ENCODE results near the gene ZC3H18.

Gene ZC3H18

DNA sequence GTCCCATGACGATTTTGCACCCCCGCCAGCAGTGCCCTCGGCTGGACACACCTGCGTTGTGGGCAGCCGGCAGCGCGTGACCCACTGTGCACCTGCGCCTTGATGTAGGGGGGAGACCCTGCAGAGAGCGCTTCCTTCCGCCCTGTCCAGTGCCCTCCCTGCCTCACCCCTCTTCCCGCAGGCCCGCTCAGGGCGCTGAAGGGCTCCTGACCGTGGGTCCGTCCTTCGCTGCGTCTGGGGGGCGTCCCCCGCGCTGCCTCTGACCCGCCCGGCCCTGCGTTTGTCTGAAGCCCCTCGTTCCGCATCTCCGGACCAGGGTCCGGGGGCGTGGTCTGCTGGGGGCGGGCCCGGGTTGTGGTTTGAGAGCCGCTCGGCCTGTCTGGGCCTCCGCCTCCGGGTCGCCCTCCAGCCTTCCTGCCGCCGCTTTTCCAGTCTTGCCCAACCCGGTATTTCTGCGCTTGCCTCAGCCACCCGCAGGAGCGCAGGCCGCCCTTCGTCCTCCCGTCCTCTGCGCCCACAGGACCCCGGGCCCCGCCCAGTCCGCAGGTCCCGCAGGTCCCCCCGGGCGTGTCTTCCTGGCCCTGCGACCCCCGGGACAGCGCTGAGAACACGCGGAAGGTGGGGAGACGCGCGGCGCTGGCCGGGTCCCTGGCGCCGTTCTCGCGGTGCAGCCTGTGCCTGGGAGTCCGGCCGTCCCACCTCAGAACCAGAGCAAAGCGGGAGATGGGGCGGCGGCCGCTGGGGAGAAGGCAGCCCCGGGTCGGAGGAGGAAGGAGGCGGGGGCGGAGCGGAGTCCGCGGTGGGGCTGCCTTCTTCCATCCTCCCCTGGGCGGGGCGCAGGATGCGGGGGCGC is 64.2 kb downstream of the ZC3H18 start:
- H3K4me3 ChIP-seq (replicated peaks; ENCODE audit: low read depth, low read length), result peak overlapping the region; percentile 46
- TF ChIP-seq, protein P1, sequence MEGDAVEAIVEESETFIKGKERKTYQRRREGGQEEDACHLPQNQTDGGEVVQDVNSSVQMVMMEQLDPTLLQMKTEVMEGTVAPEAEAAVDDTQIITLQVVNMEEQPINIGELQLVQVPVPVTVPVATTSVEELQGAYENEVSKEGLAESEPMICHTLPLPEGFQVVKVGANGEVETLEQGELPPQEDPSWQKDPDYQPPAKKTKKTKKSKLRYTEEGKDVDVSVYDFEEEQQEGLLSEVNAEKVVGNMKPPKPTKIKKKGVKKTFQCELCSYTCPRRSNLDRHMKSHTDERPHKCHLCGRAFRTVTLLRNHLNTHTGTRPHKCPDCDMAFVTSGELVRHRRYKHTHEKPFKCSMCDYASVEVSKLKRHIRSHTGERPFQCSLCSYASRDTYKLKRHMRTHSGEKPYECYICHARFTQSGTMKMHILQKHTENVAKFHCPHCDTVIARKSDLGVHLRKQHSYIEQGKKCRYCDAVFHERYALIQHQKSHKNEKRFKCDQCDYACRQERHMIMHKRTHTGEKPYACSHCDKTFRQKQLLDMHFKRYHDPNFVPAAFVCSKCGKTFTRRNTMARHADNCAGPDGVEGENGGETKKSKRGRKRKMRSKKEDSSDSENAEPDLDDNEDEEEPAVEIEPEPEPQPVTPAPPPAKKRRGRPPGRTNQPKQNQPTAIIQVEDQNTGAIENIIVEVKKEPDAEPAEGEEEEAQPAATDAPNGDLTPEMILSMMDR (IDR thresholded peaks at IDR 0.05; ENCODE audit: low read length, missing control alignments), result no peak
- DNase-seq (ENCODE audit: low read depth), result peak; percentile 46

DNA sequence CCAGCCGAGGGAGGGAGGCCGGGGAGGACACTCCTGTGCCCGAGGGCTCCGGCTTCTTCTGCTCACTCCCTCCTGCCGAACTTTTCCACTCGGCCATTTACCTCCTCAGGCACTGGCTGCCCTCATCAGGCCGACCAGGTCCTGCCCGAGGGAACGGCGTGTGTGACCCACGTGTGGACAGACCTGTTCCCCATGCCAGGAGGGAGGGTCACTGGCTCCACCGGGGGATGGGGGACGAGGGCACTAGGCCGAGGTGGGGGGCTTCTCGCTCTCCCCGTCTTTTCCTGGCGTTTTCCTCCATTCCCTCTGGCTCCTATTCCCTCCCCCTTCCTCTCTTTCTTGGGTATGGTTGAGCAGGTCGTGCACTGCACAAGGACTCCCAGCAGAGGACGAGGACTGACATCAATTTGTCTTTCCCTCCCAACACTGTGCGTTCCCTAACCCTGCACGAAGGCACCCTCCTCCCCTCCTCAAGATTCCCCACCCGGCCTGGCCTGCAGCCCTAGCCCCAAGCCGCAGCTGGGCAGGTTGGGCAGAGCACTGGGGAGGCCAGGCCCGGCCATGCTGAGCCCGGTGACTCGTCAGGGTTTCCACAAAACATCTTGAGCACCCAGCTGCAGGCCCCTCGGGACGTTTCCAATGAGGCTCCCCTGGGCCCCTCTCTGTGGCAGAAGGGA is 64.9 kb downstream of the ZC3H18 start:
- DNase-seq (ENCODE audit: low read depth), result no peak
- H3K4me3 ChIP-seq (replicated peaks; ENCODE audit: low read depth, low read length), result peak overlapping the region; percentile 46
- TF ChIP-seq, protein P1 (IDR thresholded peaks at IDR 0.05; ENCODE audit: low read length, missing control alignments), result no peak

DNA sequence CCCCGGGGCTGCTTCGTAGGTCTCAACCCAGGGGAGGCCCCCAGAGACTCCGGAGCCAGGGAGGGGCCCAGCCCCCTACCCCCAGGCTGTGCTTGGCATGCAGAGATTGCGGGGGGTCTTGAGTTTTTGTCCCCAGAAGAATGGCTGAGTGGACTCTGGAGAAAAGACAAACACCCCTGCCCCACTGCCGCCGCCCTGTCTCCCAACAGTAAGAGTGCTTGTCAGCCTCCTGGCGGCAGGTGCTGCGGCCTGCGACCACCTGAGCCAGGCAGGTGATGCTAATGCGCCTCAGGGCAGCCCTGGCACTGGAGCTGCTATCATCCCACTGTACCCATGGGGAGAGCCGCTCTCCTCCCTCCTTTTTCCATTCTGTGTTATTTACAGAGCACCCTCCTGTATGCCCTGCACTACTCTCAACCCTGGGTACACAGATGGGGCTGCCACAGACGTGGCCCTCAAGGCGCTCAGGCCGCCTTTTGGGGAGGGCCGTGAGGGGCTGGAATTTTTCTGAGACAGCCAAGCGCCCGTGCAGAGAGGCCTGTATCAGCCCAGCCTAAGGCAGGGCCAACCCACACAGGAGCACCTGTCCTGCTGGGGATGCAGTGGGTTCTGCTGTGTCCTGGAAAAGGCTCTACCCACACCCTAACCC is 65.6 kb downstream of the ZC3H18 start:
- no peak overlapping the region for H3K4me3 ChIP-seq (replicated peaks; ENCODE audit: low read depth, low read length)
- DNase-seq (ENCODE audit: low read depth), result no peak
- TF ChIP-seq, protein P1 (IDR thresholded peaks at IDR 0.05; ENCODE audit: low read length, missing control alignments), result no peak

DNA sequence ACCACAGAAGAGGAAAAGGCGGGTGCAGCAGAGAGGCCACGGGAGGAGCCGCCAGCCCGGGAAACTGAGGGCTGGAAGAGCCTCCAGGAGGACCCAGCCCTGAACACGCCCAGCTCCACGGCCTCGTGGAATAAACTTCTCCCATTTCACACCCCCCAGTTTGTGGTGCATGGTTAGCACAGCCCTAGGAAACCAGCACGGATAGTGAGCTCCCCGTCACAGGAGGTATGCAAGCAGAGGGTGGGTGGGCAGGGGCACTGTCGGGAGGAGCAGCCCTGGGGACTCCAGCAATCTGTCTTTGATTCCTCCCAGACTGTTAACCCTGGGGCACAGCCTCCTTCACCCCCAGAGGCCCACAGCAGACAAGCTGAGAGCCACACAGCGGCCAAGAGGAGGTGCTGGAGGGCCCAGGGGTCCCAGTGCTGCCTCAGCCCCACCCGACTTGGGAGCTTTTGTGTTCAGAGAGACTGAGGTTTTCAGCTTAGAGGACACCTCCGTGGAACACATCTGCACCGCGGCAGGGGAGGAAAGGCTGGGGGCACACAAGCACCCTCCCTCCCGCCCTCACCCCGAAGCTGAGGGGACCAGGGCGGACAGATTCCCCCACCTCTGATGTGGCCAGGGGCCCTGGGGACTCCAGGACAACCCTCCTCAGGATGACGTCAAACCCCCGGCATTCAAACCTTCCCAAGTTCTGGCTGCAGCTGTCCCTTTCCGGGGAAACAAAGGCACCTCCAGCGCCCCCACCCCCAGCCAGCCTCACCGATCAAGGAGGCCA is 66.5 kb downstream of the ZC3H18 start:
- no peak for DNase-seq (ENCODE audit: low read depth)
- no peak overlapping the region for H3K4me3 ChIP-seq (replicated peaks; ENCODE audit: low read depth, low read length)
- TF ChIP-seq, protein P1 (IDR thresholded peaks at IDR 0.05; ENCODE audit: low read length, missing control alignments), result no peak

DNA sequence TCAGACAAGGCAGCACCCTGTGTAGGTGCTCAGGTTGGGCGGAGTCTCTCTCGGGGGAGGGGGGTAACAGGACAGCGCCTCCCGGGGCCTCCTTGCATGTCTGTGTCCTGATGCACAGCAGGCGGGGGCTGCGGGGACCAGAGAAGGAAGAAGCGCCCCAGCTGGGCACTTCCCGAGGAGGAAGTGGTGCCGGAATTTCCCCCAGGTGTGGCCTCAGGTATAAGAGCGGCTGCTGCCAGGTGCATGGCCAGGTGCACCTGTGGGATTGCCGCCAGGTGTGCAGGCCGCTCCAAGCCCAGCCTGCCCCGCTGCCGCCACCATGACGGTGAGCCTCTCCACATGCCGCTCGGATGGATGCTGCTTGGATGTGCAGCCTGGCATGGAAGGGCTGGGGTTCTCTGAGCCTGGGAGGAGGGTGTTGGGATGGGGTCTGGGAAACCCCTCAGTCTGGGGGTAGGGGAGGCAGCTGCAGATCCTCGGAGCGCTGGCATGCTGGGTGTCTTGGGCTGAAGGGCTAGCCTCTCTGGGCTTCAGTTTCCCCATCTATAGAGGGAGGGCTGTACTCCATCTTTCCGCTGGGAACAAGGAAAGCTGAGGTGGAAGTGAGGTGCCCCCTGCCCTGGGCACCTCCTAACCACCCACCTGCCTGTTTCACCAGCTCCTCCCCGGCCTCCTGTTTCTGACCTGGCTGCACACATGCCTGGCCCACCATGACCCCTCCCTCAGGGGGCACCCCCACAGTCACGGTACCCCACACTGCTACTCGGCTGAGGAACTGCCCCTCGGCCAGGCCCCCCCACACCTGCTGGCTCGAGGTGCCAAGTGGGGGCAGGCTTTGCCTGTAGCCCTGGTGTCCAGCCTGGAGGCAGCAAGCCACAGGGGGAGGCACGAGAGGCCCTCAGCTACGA is 68.4 kb downstream of the ZC3H18 start, which contains the start of gene IL17C:
Gene IL17C (plus strand): TSS at position 250 of the 908 bp plus-strand sequence. CDS start 70 bp downstream, at position 320.
- TF ChIP-seq, protein P1 (IDR thresholded peaks at IDR 0.05; ENCODE audit: low read length, missing control alignments), result no peak
- H3K4me3 ChIP-seq (replicated peaks; ENCODE audit: low read depth, low read length), result no peak within 1 kb of the TSS
- DNase-seq (ENCODE audit: low read depth), result no peak

All from fibroblast of pulmonary artery (primary cell).